ENCODE results near the gene GPR162. TPM values are rescaled to one million over a fixed set of nuclear protein-coding genes. Genes with fewer than 3 reads are reported as not detected.

GPR162 gene
- total RNA-seq, 1 experiment from 2014 or later: 6.1 TPM

DNA sequence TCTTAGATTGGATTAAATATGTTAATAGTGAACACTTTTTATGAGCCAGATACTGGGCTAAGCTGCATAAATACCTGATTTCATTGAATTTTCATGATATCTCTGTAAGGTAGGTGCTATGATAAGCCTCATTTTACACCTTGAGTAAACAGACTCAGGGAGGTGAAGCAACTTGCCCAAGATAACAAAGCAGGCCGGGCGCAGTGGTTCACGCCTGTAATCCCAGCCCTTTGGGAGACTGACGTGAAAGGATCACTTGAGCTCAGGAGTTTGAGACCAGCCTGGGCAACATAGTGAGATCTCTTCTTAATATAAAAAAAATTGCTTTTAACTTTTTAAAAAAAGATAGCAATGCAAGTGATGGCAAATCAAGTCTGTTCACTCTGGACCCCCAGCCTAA, 20.5 kb downstream of the GPR162 start:
- Histone ChIP-seq H2BK12ac (ENCODE audit: insufficient read length, low read depth, low read length) (no peak overlapping the region), H3K27me3 (ENCODE audit: insufficient read depth, low read length) (no peaks in the 10 kb centered on the region), H2BK120ac (ENCODE audit: low read depth, low read length, poor library complexity, severe bottlenecking) (no peak overlapping the region), H3K56ac (ENCODE audit: insufficient read length, low read depth, low read length) (no peak overlapping the region), H3K23me2 (ENCODE audit: insufficient read length, low read depth, low read length, poor library complexity, severe bottlenecking) (no peaks in the 10 kb centered on the region), H2BK5ac (ENCODE audit: insufficient read length, low read length) (no peak overlapping the region), H3K4ac (ENCODE audit: low read depth, low read length) (no peak overlapping the region), H2AFZ (ENCODE audit: low read length) (no peak overlapping the region), H3K14ac (ENCODE audit: insufficient read depth, low read length) (no peak overlapping the region), H3K79me1 (ENCODE audit: insufficient read depth, low read depth, low read length, poor library complexity, severe bottlenecking) (no peaks in the 10 kb centered on the region), H3K9ac (ENCODE audit: extremely low read depth, insufficient read length, low read length) (no peak overlapping the region), H3K4me1 (ENCODE audit: insufficient read depth, low read length) (no peaks in the 10 kb centered on the region), H3K79me2 (ENCODE audit: insufficient read depth, low read length) (no peaks in the 10 kb centered on the region), H2BK20ac (ENCODE audit: low read depth, low read length, poor library complexity, severe bottlenecking) (no peak overlapping the region), H3K23ac (ENCODE audit: insufficient read length, low read depth, low read length) (no peak overlapping the region), H3K18ac (ENCODE audit: insufficient read length, low read depth, low read length) (no peak overlapping the region), H3T11ph (ENCODE audit: low read length) (no peak overlapping the region), H4K20me1 (ENCODE audit: control insufficient read depth, insufficient read depth, insufficient read length) (no peaks in the 10 kb centered on the region), H3K4me2 (ENCODE audit: insufficient read depth, insufficient read length, low read length) (no peak overlapping the region), H4K91ac (ENCODE audit: insufficient read length, low read depth, low read length) (no peak overlapping the region), H4K5ac (ENCODE audit: insufficient read length, low read depth, low read length) (no peak overlapping the region), H2AK5ac (ENCODE audit: insufficient read length, low read length) (no peak overlapping the region), H4K8ac (replicated peaks; ENCODE audit: insufficient read length, low read depth, low read length) (no peak overlapping the region), H2BK15ac (ENCODE audit: low read depth, low read length) (no peak overlapping the region), H3K9me3 (ENCODE audit: control insufficient read depth, low read depth, low read length) (no peaks in the 10 kb centered on the region), H3K27ac (ENCODE audit: insufficient read length, low read depth, low read length) (no peak overlapping the region)
- Mint-ChIP-seq H3K36me3 (ENCODE audit: insufficient read depth in 1 of 3, low read depth in 3 of 3) (peaks cover 28 to 75% (median 70%) of the 10 kb centered on the region in 3 experiments), H3K4me1 (peaks cover 4 to 21% of the 10 kb centered on the region in 2 experiments; a peak in 3 of 4 replicates), H3K27me3 (ENCODE audit: low read depth) (no peaks in the 10 kb centered on the region), H3K9me3 (no peaks in the 10 kb centered on the region; a peak in 1 of 5 replicates), H3K27ac (no peak overlapping the region), H3K4me3 (no peak overlapping the region)
- DNase-seq: no peak
- no CpG with 5 or more reads among the region's 4 CpGs for WGBS (ENCODE audit: extremely low coverage, insufficient read length, low lambda C conversion rate)
- TF ChIP-seq, protein P1, sequence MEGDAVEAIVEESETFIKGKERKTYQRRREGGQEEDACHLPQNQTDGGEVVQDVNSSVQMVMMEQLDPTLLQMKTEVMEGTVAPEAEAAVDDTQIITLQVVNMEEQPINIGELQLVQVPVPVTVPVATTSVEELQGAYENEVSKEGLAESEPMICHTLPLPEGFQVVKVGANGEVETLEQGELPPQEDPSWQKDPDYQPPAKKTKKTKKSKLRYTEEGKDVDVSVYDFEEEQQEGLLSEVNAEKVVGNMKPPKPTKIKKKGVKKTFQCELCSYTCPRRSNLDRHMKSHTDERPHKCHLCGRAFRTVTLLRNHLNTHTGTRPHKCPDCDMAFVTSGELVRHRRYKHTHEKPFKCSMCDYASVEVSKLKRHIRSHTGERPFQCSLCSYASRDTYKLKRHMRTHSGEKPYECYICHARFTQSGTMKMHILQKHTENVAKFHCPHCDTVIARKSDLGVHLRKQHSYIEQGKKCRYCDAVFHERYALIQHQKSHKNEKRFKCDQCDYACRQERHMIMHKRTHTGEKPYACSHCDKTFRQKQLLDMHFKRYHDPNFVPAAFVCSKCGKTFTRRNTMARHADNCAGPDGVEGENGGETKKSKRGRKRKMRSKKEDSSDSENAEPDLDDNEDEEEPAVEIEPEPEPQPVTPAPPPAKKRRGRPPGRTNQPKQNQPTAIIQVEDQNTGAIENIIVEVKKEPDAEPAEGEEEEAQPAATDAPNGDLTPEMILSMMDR (conservative IDR thresholded peaks at IDR 0.05): no peak
